GM10266 (cell line): ENCODE data around the gene CACNA2D3.

Experiments used
- DNase-seq: peaks from one replicate; pipeline ENCODE4 v3.0.0; 2012; ENCODE audit errors: extremely low spot score
- CTCF ChIP-seq: IDR thresholded peaks from 2 replicates; pipeline ENCODE4 v1.5.1; 2012; ENCODE audit warnings: mild to moderate bottlenecking, low read depth; ENCODE audit not compliant: control insufficient read depth, insufficient read depth; ENCODE audit errors: missing control alignments

Gene CACNA2D3

DNA sequence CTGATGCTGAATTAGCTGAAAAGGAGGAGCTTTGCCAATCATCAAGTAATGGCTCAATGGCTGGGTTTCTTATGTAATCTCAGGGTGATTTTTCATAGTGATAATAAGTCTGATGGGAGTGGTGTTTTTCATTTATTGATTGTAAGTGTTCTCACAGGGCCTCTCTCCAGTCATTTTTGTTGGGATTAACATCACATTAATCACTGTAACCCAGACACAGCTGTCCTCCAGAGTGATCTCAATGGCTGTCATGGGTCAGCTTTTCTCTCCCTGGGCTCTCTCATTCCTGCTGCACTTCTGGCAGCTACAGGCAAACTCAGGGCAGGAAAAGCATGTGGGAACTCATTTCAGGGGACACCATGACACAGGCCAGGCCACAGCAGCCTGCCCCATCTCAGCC lies 642.6 kb downstream of the CACNA2D3 start:
- no peak for DNase-seq
- TF ChIP-seq CTCF, result no peak

GRCh38 chr3:54771050-54771449 lies 648.7 kb downstream of the CACNA2D3 start:
- DNase-seq, result no peak
- no peak for TF ChIP-seq CTCF

GRCh38 chr3:54772051-54772450 lies 649.7 kb downstream of the CACNA2D3 start:
- TF ChIP-seq CTCF, result no peak

DNA sequence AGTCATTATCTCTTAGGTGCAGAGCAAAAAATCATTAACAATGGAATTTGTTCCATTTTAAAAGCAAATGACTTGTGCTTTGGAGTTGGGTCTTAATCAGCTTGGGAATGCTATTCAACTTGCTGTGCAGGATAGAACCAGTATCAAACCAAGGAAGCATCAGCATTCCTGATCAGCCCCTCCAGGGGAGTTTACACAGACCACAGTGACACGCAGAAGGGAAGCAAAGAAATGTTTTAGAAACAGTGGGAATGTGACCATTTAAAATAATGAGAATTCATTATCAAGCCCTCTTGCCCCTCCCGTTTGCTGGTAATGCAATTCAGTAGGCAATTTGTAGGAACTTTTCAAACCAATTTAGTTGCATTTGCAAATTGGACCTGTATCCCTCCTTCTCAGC lies 650.4 kb downstream of the CACNA2D3 start:
- no peak for DNase-seq
- TF ChIP-seq CTCF, result no peak

More at GRCh38 chr3:54772051-54772450, 649.7 kb downstream of the CACNA2D3 start:
- DNase-seq, result no peak

- DNase-seq, result no peak
- no peak for TF ChIP-seq CTCF
Measured at GRCh38 chr3:54773271-54773670, 650.9 kb downstream of the CACNA2D3 start.

- TF ChIP-seq CTCF, result no peak
- DNase-seq, result no peak
Measured at GRCh38 chr3:54776601-54777000, 654.2 kb downstream of the CACNA2D3 start.

GRCh38 chr3:54777141-54777540 lies 654.8 kb downstream of the CACNA2D3 start:
- no peak for DNase-seq
- TF ChIP-seq CTCF, result no peak

DNA sequence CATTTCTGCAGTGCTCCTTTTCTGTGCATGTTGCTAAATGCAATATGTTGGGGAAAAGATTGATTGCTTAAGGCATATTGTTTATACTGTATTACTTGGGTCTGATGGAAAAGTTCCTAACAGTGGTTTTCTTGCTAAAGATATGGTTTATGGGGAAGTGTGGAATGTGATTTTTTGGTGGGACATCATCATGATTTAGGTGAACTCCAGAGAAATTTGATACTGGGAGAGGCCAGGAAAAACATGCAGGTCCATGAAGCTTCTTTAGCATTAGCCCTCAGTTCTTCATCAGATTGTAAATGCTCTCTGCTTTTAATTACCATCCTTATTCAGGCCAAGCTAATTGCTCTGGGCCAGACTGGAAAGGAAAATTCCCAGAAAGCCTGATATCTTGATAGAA lies 658.0 kb downstream of the CACNA2D3 start:
- no peak for TF ChIP-seq CTCF
- no peak for DNase-seq
